H1 (cell line): ENCODE results near the gene C2orf80. TPM values are rescaled to one million over a fixed set of nuclear protein-coding genes. Genes with fewer than 3 reads are reported as not detected.

Experiments
- CBX5 ChIP-seq: fragments of 300-800, 300-1000 bp; sonication (generic); IDR thresholded peaks from 2 replicates; pipeline ENCODE4 v1.7.1; 2016; ENCODE audit warnings: antibody characterized with exemption, low read length, low read depth
- MAFK ChIP-seq: IDR thresholded peaks from 2 replicates; pipeline ENCODE4 v1.6.1; 2012; ENCODE audit warnings: low read depth, mild to moderate bottlenecking, improper control_type of control experiment, low read length
- NANOG ChIP-seq: IDR thresholded peaks from 2 replicates; pipeline ENCODE4 v1.6.1; 2011; ENCODE audit warnings: low read length, low read depth, mild to moderate bottlenecking, inconsistent platforms; ENCODE audit not compliant: insufficient read depth, poor library complexity, severe bottlenecking
- POU5F1 ChIP-seq: IDR thresholded peaks from 2 replicates; pipeline ENCODE4 v1.6.1; 2011; ENCODE audit warnings: low read depth, mild to moderate bottlenecking, low read length, moderate library complexity
- RFX5 ChIP-seq: IDR thresholded peaks from 2 replicates; pipeline ENCODE4 v1.6.1; 2011; ENCODE audit warnings: low read depth, low read length, improper control_type of control experiment, borderline replicate concordance
- SIX5 ChIP-seq: IDR thresholded peaks from 2 replicates; pipeline ENCODE4 v1.6.1; 2011; ENCODE audit warnings: mild to moderate bottlenecking, low read depth, low read length
- polyA plus RNA-seq, 7 experiments: library from polyadenylated mRNA; depleted of rRNA in 3 of 7; stranded (reverse) in 5 of 7; unstranded in 2 of 7; fragments of >200 nt in 5 of 7; fragments of 200-250 nt in 2 of 7; gene quantifications; 1 replicate in 5 of 7; 2 replicates in 1 of 7; 4 replicates in 1 of 7; pipeline versions ENCODE4 v1.2.1 to v1.2.3, GENCODE V29; 2011 to 2013; ENCODE audit warnings: missing spikeins in 2 of 7, mixed read lengths in 2 of 7
- total RNA-seq: library from RNA; stranded (reverse); fragmentation: NEBNext Ultra II Directional; extraction: Animal tissue kit (Norgen Biotek cat#: 25700); gene quantifications from 2 replicates; pipeline ENCODE4 v1.2.1, GENCODE V29; 2021

The C2orf80 gene
- total and polyA plus RNA-seq, 2 of the 8 experiments (the other 6 are each of a cell fraction or from before 2014, with no cell fraction given) = 0.97 to 1.1 TPM

GRCh38 chr2:208195531-208195930 is 5.7 kb upstream of the C2orf80 start (continued):
- TF ChIP-seq CBX5 = no peak
- no peak for TF ChIP-seq MAFK
- no peak for TF ChIP-seq SIX5
- TF ChIP-seq NANOG = no peak
- no peak for TF ChIP-seq RFX5
- TF ChIP-seq POU5F1 = no peak
- TF ChIP-seq, all 59 proteins: peak for 0
